ENCODE data around the gene ESPL1.
"Not testable (repeated sequence)": the region's sequence is repeated elsewhere in the genome, so short reads cannot be mapped to it uniquely, and the experiment has no call there.

ESPL1 gene

GRCh38 chr12:53327435-53328042 lies 59.4 kb downstream of the ESPL1 start:
- H3K36me3 ChIP-seq (ENCODE audit: control insufficient read depth, insufficient read depth, low read length) = no peaks in the 10 kb centered on the region
- no peak overlapping the region for H3K4me3 ChIP-seq (ENCODE audit: low read length)
- no peak overlapping the region for H3K9ac ChIP-seq (ENCODE audit: low read length)
- no peak overlapping the region for H3K27ac ChIP-seq (ENCODE audit: low read depth, low read length)
- peaks cover 4% of the 10 kb centered on the region for H3K27me3 ChIP-seq (ENCODE audit: control insufficient read depth, insufficient read depth, low read length)
- H3K4me1 ChIP-seq (ENCODE audit: control insufficient read depth, insufficient read depth, low read length) = peaks cover 7% of the 10 kb centered on the region

- Histone ChIP-seq H3K36me3 (ENCODE audit: control insufficient read depth, insufficient read depth, low read length) (no peaks in the 10 kb centered on the region), H3K27me3 (ENCODE audit: control insufficient read depth, insufficient read depth, low read length) (peaks cover 4% of the 10 kb centered on the region), H3K4me3 (ENCODE audit: low read length) (no peak overlapping the region), H3K27ac (ENCODE audit: low read depth, low read length) (no peak overlapping the region), H3K9ac (ENCODE audit: low read length) (no peak overlapping the region), H3K4me1 (ENCODE audit: control insufficient read depth, insufficient read depth, low read length) (peaks cover 7% of the 10 kb centered on the region)
Measured at GRCh38 chr12:53328043-53328435, 59.9 kb downstream of the ESPL1 start.

GRCh38 chr12:53330671-53331070 lies 62.6 kb downstream of the ESPL1 start:
- no peak overlapping the region for H3K4me3 ChIP-seq (ENCODE audit: low read length)
- no peaks in the 10 kb centered on the region for H3K36me3 ChIP-seq (ENCODE audit: control insufficient read depth, insufficient read depth, low read length)
- H3K4me1 ChIP-seq (ENCODE audit: control insufficient read depth, insufficient read depth, low read length) = no peaks in the 10 kb centered on the region
- no peak overlapping the region for H3K27ac ChIP-seq (ENCODE audit: low read depth, low read length)
- H3K27me3 ChIP-seq (ENCODE audit: control insufficient read depth, insufficient read depth, low read length) = peaks cover 6% of the 10 kb centered on the region
- H3K9ac ChIP-seq (ENCODE audit: low read length) = no peak overlapping the region

GRCh38 chr12:53332339-53332738 lies 64.2 kb downstream of the ESPL1 start:
- H3K9ac ChIP-seq (ENCODE audit: low read length); H3K4me1 ChIP-seq (ENCODE audit: control insufficient read depth, insufficient read depth, low read length); H3K27ac ChIP-seq (ENCODE audit: low read depth, low read length); H3K4me3 ChIP-seq (ENCODE audit: low read length); H3K36me3 ChIP-seq (ENCODE audit: control insufficient read depth, insufficient read depth, low read length): not testable (repeated sequence)
- H3K27me3 ChIP-seq (ENCODE audit: control insufficient read depth, insufficient read depth, low read length) = peaks cover 14% of the 10 kb centered on the region

GRCh38 chr12:53332744-53333143 lies 64.6 kb downstream of the ESPL1 start:
- Histone ChIP-seq H3K27ac (ENCODE audit: low read depth, low read length) (no peak overlapping the region), H3K4me3 (ENCODE audit: low read length) (no peak overlapping the region), H3K36me3 (ENCODE audit: control insufficient read depth, insufficient read depth, low read length) (no peaks in the 10 kb centered on the region), H3K9ac (ENCODE audit: low read length) (no peak overlapping the region), H3K4me1 (ENCODE audit: control insufficient read depth, insufficient read depth, low read length) (no peaks in the 10 kb centered on the region), H3K27me3 (ENCODE audit: control insufficient read depth, insufficient read depth, low read length) (peaks cover 14% of the 10 kb centered on the region)

GRCh38 chr12:53333289-53333688 lies 65.2 kb downstream of the ESPL1 start:
- H3K9ac ChIP-seq (ENCODE audit: low read length) = no peak overlapping the region
- no peak overlapping the region for H3K27ac ChIP-seq (ENCODE audit: low read depth, low read length)
- H3K4me3 ChIP-seq (ENCODE audit: low read length) = no peak overlapping the region
- H3K36me3 ChIP-seq (ENCODE audit: control insufficient read depth, insufficient read depth, low read length) = no peaks in the 10 kb centered on the region
- H3K27me3 ChIP-seq (ENCODE audit: control insufficient read depth, insufficient read depth, low read length) = peaks cover 14% of the 10 kb centered on the region
- no peaks in the 10 kb centered on the region for H3K4me1 ChIP-seq (ENCODE audit: control insufficient read depth, insufficient read depth, low read length)

- H3K27ac ChIP-seq (ENCODE audit: low read depth, low read length) = no peak overlapping the region
- H3K27me3 ChIP-seq (ENCODE audit: control insufficient read depth, insufficient read depth, low read length) = peaks cover 10% of the 10 kb centered on the region
- no peak overlapping the region for H3K4me3 ChIP-seq (ENCODE audit: low read length)
- H3K4me1 ChIP-seq (ENCODE audit: control insufficient read depth, insufficient read depth, low read length) = no peaks in the 10 kb centered on the region
- H3K9ac ChIP-seq (ENCODE audit: low read length) = no peak overlapping the region
- H3K36me3 ChIP-seq (ENCODE audit: control insufficient read depth, insufficient read depth, low read length) = no peaks in the 10 kb centered on the region
Measured at GRCh38 chr12:53333845-53334244, 65.7 kb downstream of the ESPL1 start.

GRCh38 chr12:53334822-53335221 lies 66.7 kb downstream of the ESPL1 start:
- H3K9ac ChIP-seq (ENCODE audit: low read length) = no peak overlapping the region
- no peak overlapping the region for H3K27ac ChIP-seq (ENCODE audit: low read depth, low read length)
- H3K4me3 ChIP-seq (ENCODE audit: low read length) = no peak overlapping the region
- H3K4me1 ChIP-seq (ENCODE audit: control insufficient read depth, insufficient read depth, low read length) = no peaks in the 10 kb centered on the region
- no peaks in the 10 kb centered on the region for H3K36me3 ChIP-seq (ENCODE audit: control insufficient read depth, insufficient read depth, low read length)
- peaks cover 10% of the 10 kb centered on the region for H3K27me3 ChIP-seq (ENCODE audit: control insufficient read depth, insufficient read depth, low read length)

- H3K27me3 ChIP-seq (ENCODE audit: control insufficient read depth, insufficient read depth, low read length) = peaks cover 10% of the 10 kb centered on the region
- no peaks in the 10 kb centered on the region for H3K36me3 ChIP-seq (ENCODE audit: control insufficient read depth, insufficient read depth, low read length)
- H3K4me3 ChIP-seq (ENCODE audit: low read length) = no peak within 1 kb of the TSS
- no peak within 1 kb of the TSS for H3K27ac ChIP-seq (ENCODE audit: low read depth, low read length)
- H3K4me1 ChIP-seq (ENCODE audit: control insufficient read depth, insufficient read depth, low read length) = no peaks in the 10 kb centered on the region
- no peak within 1 kb of the TSS for H3K9ac ChIP-seq (ENCODE audit: low read length)
Measured at GRCh38 chr12:53336181-53336681, 68.1 kb downstream of the ESPL1 start, which contains the start of gene SP7. SP7 (minus strand) TSS chr12:53336354; CDS start chr12:53335646, 708 bp downstream.

- no peak overlapping the region for H3K9ac ChIP-seq (ENCODE audit: low read length)
- no peak overlapping the region for H3K4me3 ChIP-seq (ENCODE audit: low read length)
- peaks cover 9% of the 10 kb centered on the region for H3K27me3 ChIP-seq (ENCODE audit: control insufficient read depth, insufficient read depth, low read length)
- no peaks in the 10 kb centered on the region for H3K4me1 ChIP-seq (ENCODE audit: control insufficient read depth, insufficient read depth, low read length)
- H3K36me3 ChIP-seq (ENCODE audit: control insufficient read depth, insufficient read depth, low read length) = no peaks in the 10 kb centered on the region
- no peak overlapping the region for H3K27ac ChIP-seq (ENCODE audit: low read depth, low read length)
Measured at GRCh38 chr12:53338017-53338416, 69.9 kb downstream of the ESPL1 start.

- Histone ChIP-seq H3K4me3 (ENCODE audit: low read length) (no peak overlapping the region), H3K36me3 (ENCODE audit: control insufficient read depth, insufficient read depth, low read length) (no peaks in the 10 kb centered on the region), H3K27ac (ENCODE audit: low read depth, low read length) (no peak overlapping the region), H3K27me3 (ENCODE audit: control insufficient read depth, insufficient read depth, low read length) (peaks cover 8% of the 10 kb centered on the region), H3K9ac (ENCODE audit: low read length) (no peak overlapping the region), H3K4me1 (ENCODE audit: control insufficient read depth, insufficient read depth, low read length) (no peaks in the 10 kb centered on the region)
Measured at GRCh38 chr12:53338916-53339315, 70.8 kb downstream of the ESPL1 start.

- H3K9ac ChIP-seq (ENCODE audit: low read length) = no peak overlapping the region
- H3K4me1 ChIP-seq (ENCODE audit: control insufficient read depth, insufficient read depth, low read length) = peaks cover under 1% of the 10 kb centered on the region
- no peaks in the 10 kb centered on the region for H3K36me3 ChIP-seq (ENCODE audit: control insufficient read depth, insufficient read depth, low read length)
- no peak overlapping the region for H3K4me3 ChIP-seq (ENCODE audit: low read length)
- H3K27ac ChIP-seq (ENCODE audit: low read depth, low read length) = no peak overlapping the region
- peaks cover 8% of the 10 kb centered on the region for H3K27me3 ChIP-seq (ENCODE audit: control insufficient read depth, insufficient read depth, low read length)
Measured at GRCh38 chr12:53340398-53340797, 72.3 kb downstream of the ESPL1 start.

Measured in rectal smooth muscle tissue (tissue), 1 donor.